A549 (cell line): ENCODE measurements around the gene C2orf78. TPM values are rescaled to one million over a fixed set of nuclear protein-coding genes. Genes with fewer than 3 reads are reported as not detected.

ENCODE experiments used
- ATAC-seq, 2 experiments: fragments of 200-7000 bp in 1 of 2; fragments of >200 bp in 1 of 2; cut with Nextera tagmentation in 1 of 2; cut with Tn5 transposase in 1 of 2; 3 replicates each; pipeline versions ENCODE4 v1.8.0 to v1.9.1; 2018 to 2020; ENCODE audit warnings: mild to moderate bottlenecking in 1 of 2, moderate library complexity in 1 of 2
- CTCF ChIA-PET: fragments of 300-600 bp; sonication (Branson Sonifier 250); formaldehyde crosslinking; extraction: SDS; loops from one replicate; lab custom pipeline; 2021; ENCODE audit warnings: antibody characterized with exemption, inconsistent platforms; lab: Yijun Ruan, JAX
- POLR2A ChIA-PET: fragments of 350-600 bp; formaldehyde crosslinking; extraction: SDS; loops from one replicate; lab custom pipeline; 2021; ENCODE audit warnings: antibody characterized with exemption, inconsistent platforms; lab: Yijun Ruan, JAX
- DNase-seq, 2 experiments: peaks; one replicate each; pipeline versions ENCODE4 v3.0.0 to v3.0.0-alpha.2; 2011 to 2016; ENCODE audit warnings: low read depth in 1 of 2, low spot score in 1 of 2
- FAIRE-seq: peaks from 2 replicates; lab custom pipeline; 2011; peaks lifted over from hg19 to GRCh38; lab: Jason Lieb, UNC
- H3K27ac ChIP-seq, 2 experiments: fragments of >200 bp; sonication (Bioruptor Twin); formaldehyde crosslinking; 3 replicates each; pipeline ENCODE4 v1.5.1; 2016 to 2017
- H3K4me1 ChIP-seq: fragments of >200 bp; sonication (Bioruptor Twin); formaldehyde crosslinking; 3 replicates; pipeline ENCODE4 v1.6.1; 2016
- H3K4me2 ChIP-seq: fragments of >200 bp; sonication (Bioruptor Twin); formaldehyde crosslinking; 3 replicates; pipeline ENCODE4 v1.6.1; 2016
- H3K4me3 ChIP-seq: fragments of >200 bp; sonication (Bioruptor Twin); formaldehyde crosslinking; 3 replicates; pipeline ENCODE4 v1.5.1; 2016
- H3K9me3 ChIP-seq: fragments of >200 bp; sonication (Bioruptor Twin); formaldehyde crosslinking; 3 replicates; pipeline ENCODE4 v1.6.1; 2016
- CBX8 ChIP-seq: fragments of 200-600 bp; sonication (generic); IDR thresholded peaks from 2 replicates; pipeline ENCODE4 v1.6.1; 2016
- CEBPB ChIP-seq, 2 experiments: fragments of >200 bp in 1 of 2; sonication (Bioruptor Twin) in 1 of 2; formaldehyde crosslinking in 1 of 2; IDR thresholded peaks; 2 replicates each; pipeline ENCODE4 v1.6.1; 2012 to 2016
- CHD2 ChIP-seq: fragments of 150-350 bp; IDR thresholded peaks from 2 replicates; pipeline ENCODE4 v1.6.1; 2014; ENCODE audit warnings: low read length; ENCODE audit not compliant: partially characterized antibody
- EP300 ChIP-seq, 2 experiments: fragments of >200 bp; sonication (Bioruptor Twin); formaldehyde crosslinking; IDR thresholded peaks; 2 replicates in 1 of 2; 3 replicates in 1 of 2; pipeline ENCODE4 v1.6.1; 2016 to 2017
- FOSB ChIP-seq: fragments of 250-450 bp; sonication (Bioruptor Pico); IDR thresholded peaks from 2 replicates; pipeline ENCODE4 v1.5.0; 2020; ENCODE audit warnings: mild to moderate bottlenecking, moderate library complexity
- FOSL2 ChIP-seq, 2 experiments: fragments of 450-650 bp in 1 of 2; fragments of >200 bp in 1 of 2; sonication (Bioruptor Twin) in 1 of 2; formaldehyde crosslinking; IDR thresholded peaks; 2 replicates each; pipeline versions ENCODE4 v1.5.0 to v1.6.1; 2016 to 2020; ENCODE audit warnings: mild to moderate bottlenecking in 1 of 2, moderate library complexity in 1 of 2
- FOXS1 ChIP-seq: fragments of 250-450 bp; sonication (Bioruptor Pico); IDR thresholded peaks from 2 replicates; pipeline ENCODE4 v1.5.0; 2020; ENCODE audit warnings: mild to moderate bottlenecking, moderate library complexity
- HDAC2 ChIP-seq: fragments of 200-600 bp; sonication (generic); IDR thresholded peaks from 2 replicates; pipeline ENCODE4 v1.6.1; 2016
- HOXB13 ChIP-seq: fragments of 250-450 bp; sonication (Bioruptor Pico); IDR thresholded peaks from 2 replicates; pipeline ENCODE4 v1.5.0; 2020; ENCODE audit warnings: low read depth, mild to moderate bottlenecking, moderate library complexity
- JUNB ChIP-seq: fragments of >200 bp; sonication (Bioruptor Twin); formaldehyde crosslinking; IDR thresholded peaks from 2 replicates; pipeline ENCODE4 v1.6.1; 2016
- KDM5A ChIP-seq: fragments of 200-600 bp; sonication (generic); IDR thresholded peaks from 2 replicates; pipeline ENCODE4 v1.6.1; 2016; ENCODE audit warnings: antibody characterized with exemption, mild to moderate bottlenecking
- MAZ ChIP-seq: fragments of 150-350 bp; IDR thresholded peaks from 2 replicates; pipeline ENCODE4 v1.6.1; 2014; ENCODE audit warnings: antibody characterized with exemption, low read depth, low read length, borderline replicate concordance
- NR3C1 ChIP-seq: fragments of >200 bp; sonication (Bioruptor Twin); formaldehyde crosslinking; IDR thresholded peaks from 3 replicates; pipeline ENCODE4 v1.6.1; 2017
- PHF8 ChIP-seq: fragments of 200-600 bp; sonication (generic); IDR thresholded peaks from 2 replicates; pipeline ENCODE4 v1.6.1; 2016; ENCODE audit warnings: low read depth, mild to moderate bottlenecking, antibody characterized with exemption, moderate library complexity, borderline replicate concordance
- POLR2A ChIP-seq: IDR thresholded peaks from 2 replicates; pipeline ENCODE4 v1.6.1; 2012; ENCODE audit warnings: mild to moderate bottlenecking, low read length
- RCOR1 ChIP-seq: fragments of 150-350 bp; IDR thresholded peaks from 2 replicates; pipeline ENCODE4 v1.6.1; 2014; ENCODE audit warnings: antibody characterized with exemption, low read length, low read depth
- RFX5 ChIP-seq: fragments of 450-650 bp; IDR thresholded peaks from 2 replicates; pipeline ENCODE4 v1.7.1; 2014; ENCODE audit warnings: antibody characterized with exemption, mild to moderate bottlenecking, moderate library complexity
- SMC3 ChIP-seq: fragments of >200 bp; sonication (Bioruptor Twin); formaldehyde crosslinking; IDR thresholded peaks from 3 replicates; pipeline ENCODE4 v1.6.1; 2018; ENCODE audit warnings: inconsistent platforms
- TFCP2L1 ChIP-seq: fragments of 250-450 bp; sonication (Bioruptor Pico); IDR thresholded peaks from 2 replicates; pipeline ENCODE4 v1.5.0; 2021; ENCODE audit warnings: mild to moderate bottlenecking
- TP53 ChIP-seq: fragments of 250-450 bp; sonication (Bioruptor Pico); IDR thresholded peaks from 2 replicates; pipeline ENCODE4 v1.5.0; 2021; ENCODE audit warnings: mild to moderate bottlenecking, moderate library complexity
- USF2 ChIP-seq: fragments of 450-650 bp; IDR thresholded peaks from 2 replicates; pipeline ENCODE4 v1.6.1; 2014; ENCODE audit warnings: antibody characterized with exemption
- ZC3H11A ChIP-seq: fragments of 450-650 bp; IDR thresholded peaks from 2 replicates; pipeline ENCODE4 v1.6.1; 2014; ENCODE audit warnings: antibody characterized with exemption, mild to moderate bottlenecking
- ZFP36 ChIP-seq: fragments of 450-650 bp; IDR thresholded peaks from 2 replicates; pipeline ENCODE4 v1.6.1; 2014; ENCODE audit warnings: borderline replicate concordance; ENCODE audit not compliant: partially characterized antibody
- WGBS: methylation state at CpG from one replicate; pipeline ENCODE4 v1.1.6; 2017; ENCODE audit errors: missing lambda C conversion rate; 5-methylcytosine and 5-hydroxymethylcytosine counted together
- polyA plus RNA-seq, 4 experiments: library from polyadenylated mRNA; depleted of rRNA in 3 of 4; stranded (reverse); fragments of >200 nt; fragmentation: RNase III in 1 of 4; extraction: RNeasy Plus Mini Kit Qiagen cat#74134 plus additional on column Dnase treatment in 1 of 4; gene quantifications; 2 replicates in 3 of 4; 3 replicates in 1 of 4; pipeline ENCODE4 v1.2.3, GENCODE V29; 2011 to 2017
- TF ChIP-seq, protein P1 (sequence below): IDR thresholded peaks from 2 replicates; pipeline ENCODE4 v1.6.1; 2012; ENCODE audit warnings: low read depth, borderline replicate concordance
- TF ChIP-seq, protein P2 (sequence below): fragments of >200 bp; sonication (Bioruptor Twin); formaldehyde crosslinking; IDR thresholded peaks from 3 replicates; pipeline ENCODE4 v1.5.1; 2016
- TF ChIP-seq, protein P3 (sequence below): fragments of >200 bp; sonication (Bioruptor Twin); formaldehyde crosslinking; IDR thresholded peaks from 2 replicates; pipeline ENCODE4 v1.6.1; 2016

C2orf78 gene
- polyA plus RNA-seq, 2 of the 4 experiments (the other 2 are of a cell fraction): not detected

DNA sequence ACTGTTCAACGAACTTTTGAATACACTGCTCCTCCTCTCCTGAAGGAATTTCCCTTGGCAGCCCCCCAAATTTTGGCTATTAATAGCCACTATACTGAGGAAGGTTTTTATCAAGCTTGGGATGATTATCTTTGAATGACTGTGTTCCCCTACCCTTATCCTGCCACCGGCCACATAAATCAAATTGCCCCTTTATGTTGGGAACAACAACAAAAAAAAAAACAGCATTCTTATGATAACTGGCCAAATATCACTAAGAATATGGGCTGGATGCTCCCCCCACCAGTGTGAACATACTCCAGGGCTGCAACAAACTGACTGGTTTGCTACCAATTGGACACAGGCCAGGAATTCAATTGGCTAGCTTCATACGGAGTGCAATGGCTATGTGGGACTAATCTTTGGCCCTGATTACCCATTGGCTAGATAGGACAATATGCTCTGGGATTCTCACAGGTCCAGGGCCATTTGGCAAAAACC lies 24.7 kb upstream of the C2orf78 start:
- POLR2A ChIA-PET: interaction anchor here (1.8 kb wide), 1 partner anchor 22 kb away, joined by 8 read pairs; the partner anchor contains the start of gene TPRKB
- no peaks in the 10 kb centered on the region for H3K4me1 ChIP-seq
- CTCF ChIA-PET: interaction anchor here (1.4 kb wide), 2 partner anchors 10 to 502 kb away, joined by 3 to 4 read pairs; no protein-coding TSS in a partner anchor
- ATAC-seq (no peak; a peak in 1 of 6 replicates), FAIRE-seq (no peak), DNase-seq (no peak)
- no peak overlapping the region for H3K4me2 ChIP-seq
- H3K27ac ChIP-seq: no peak overlapping the region
- WGBS: 49% methylated on average over 3 of the region's 3 CpGs
- H3K9me3 ChIP-seq: peaks cover 5% of the 10 kb centered on the region; the same call in 2 of the 3 replicates
- TF ChIP-seq EP300 (IDR thresholded peaks at IDR 0.05) (no peak), FOSL2 (IDR thresholded peaks at IDR 0.05) (no peak), FOSL2 (CRISPR knock-in tag; IDR thresholded peaks at IDR 0.05) (no peak)
- H3K4me3 ChIP-seq: no peak overlapping the region

GRCh38 chr2:73759904-73760303 lies 24.1 kb upstream of the C2orf78 start:
- FAIRE-seq (no peak), DNase-seq (no peak)

DNA sequence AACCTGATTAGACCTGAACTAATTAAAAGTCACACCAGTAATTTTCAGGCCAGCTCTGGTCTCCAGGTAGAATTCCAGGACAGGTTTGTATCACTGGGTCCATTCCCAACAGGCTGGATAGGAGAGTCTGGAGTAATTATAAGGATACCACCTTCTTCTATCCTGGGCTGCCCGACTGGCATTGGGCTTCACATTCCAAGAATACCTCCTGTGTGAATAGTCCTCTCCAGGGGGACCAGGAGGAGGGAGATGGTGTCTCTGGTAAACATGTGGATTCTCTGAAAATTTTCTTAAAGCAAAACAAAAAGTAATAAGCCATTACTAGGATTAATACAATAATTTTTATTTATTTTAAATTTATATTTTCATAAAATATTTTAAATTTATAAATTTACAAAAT lies 21.4 kb upstream of the C2orf78 start:
- TF ChIP-seq SMC3: no peak
- TF ChIP-seq CEBPB (IDR thresholded peaks at IDR 0.05): no peak
- TF ChIP-seq MAZ: no peak
- no peak for TF ChIP-seq PHF8
- no peak for TF ChIP-seq RCOR1
- no peak for TF ChIP-seq RFX5
- no peak for TF ChIP-seq ZC3H11A
- TF ChIP-seq HDAC2: no peak
- TF ChIP-seq FOSB (CRISPR knock-in tag): no peak
- no peak for TF ChIP-seq KDM5A
- TF ChIP-seq POLR2A: no peak
- TF ChIP-seq, protein P1, sequence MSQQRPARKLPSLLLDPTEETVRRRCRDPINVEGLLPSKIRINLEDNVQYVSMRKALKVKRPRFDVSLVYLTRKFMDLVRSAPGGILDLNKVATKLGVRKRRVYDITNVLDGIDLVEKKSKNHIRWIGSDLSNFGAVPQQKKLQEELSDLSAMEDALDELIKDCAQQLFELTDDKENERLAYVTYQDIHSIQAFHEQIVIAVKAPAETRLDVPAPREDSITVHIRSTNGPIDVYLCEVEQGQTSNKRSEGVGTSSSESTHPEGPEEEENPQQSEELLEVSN: no peak
- no peaks in the 10 kb centered on the region for H3K9me3 ChIP-seq
- no peak overlapping the region for H3K4me2 ChIP-seq
- ChIA-PET POLR2A (no interaction called here), CTCF (no interaction called here)
- no peak for DNase-seq
- 26% methylated on average over 1 of the region's 1 CpG for WGBS
- no peaks in the 10 kb centered on the region for H3K4me1 ChIP-seq
- H3K4me3 ChIP-seq: no peak overlapping the region
- FAIRE-seq: no peak
- H3K27ac ChIP-seq: no peak overlapping the region
- ATAC-seq: no peak

More at GRCh38 chr2:73759904-73760303, 24.1 kb upstream of the C2orf78 start:
- no peak overlapping the region for H3K4me2 ChIP-seq
- no peaks in the 10 kb centered on the region for H3K4me1 ChIP-seq
- H3K4me3 ChIP-seq: no peak overlapping the region
- WGBS: 93% methylated on average over 2 of the region's 2 CpGs
- ChIA-PET CTCF (interaction anchor here (1.1 to 1.4 kb wide), 4 partner anchors 10 to 502 kb away, joined by 3 to 4 read pairs (median 3); no protein-coding TSS in a partner anchor), POLR2A (interaction anchor here (1.8 kb wide), 1 partner anchor 23 kb away, joined by 8 read pairs; the partner anchor contains the start of gene TPRKB)
- H3K9me3 ChIP-seq: peaks cover 2% of the 10 kb centered on the region; the same call in 1 of the 3 replicates
- no peak overlapping the region for H3K27ac ChIP-seq
- TF ChIP-seq, protein P2, sequence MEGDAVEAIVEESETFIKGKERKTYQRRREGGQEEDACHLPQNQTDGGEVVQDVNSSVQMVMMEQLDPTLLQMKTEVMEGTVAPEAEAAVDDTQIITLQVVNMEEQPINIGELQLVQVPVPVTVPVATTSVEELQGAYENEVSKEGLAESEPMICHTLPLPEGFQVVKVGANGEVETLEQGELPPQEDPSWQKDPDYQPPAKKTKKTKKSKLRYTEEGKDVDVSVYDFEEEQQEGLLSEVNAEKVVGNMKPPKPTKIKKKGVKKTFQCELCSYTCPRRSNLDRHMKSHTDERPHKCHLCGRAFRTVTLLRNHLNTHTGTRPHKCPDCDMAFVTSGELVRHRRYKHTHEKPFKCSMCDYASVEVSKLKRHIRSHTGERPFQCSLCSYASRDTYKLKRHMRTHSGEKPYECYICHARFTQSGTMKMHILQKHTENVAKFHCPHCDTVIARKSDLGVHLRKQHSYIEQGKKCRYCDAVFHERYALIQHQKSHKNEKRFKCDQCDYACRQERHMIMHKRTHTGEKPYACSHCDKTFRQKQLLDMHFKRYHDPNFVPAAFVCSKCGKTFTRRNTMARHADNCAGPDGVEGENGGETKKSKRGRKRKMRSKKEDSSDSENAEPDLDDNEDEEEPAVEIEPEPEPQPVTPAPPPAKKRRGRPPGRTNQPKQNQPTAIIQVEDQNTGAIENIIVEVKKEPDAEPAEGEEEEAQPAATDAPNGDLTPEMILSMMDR: no peak
- no peak for TF ChIP-seq USF2
- TF ChIP-seq CEBPB (IDR thresholded peaks at IDR 0.05): no peak
- no peak for TF ChIP-seq CBX8
- no peak for TF ChIP-seq KDM5A
- TF ChIP-seq TFCP2L1 (CRISPR knock-in tag): no peak
- no peak for TF ChIP-seq ZFP36
- TF ChIP-seq, protein P3, sequence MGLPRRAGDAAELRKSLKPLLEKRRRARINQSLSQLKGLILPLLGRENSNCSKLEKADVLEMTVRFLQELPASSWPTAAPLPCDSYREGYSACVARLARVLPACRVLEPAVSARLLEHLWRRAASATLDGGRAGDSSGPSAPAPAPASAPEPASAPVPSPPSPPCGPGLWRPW: no peak
- TF ChIP-seq NR3C1: no peak
- TF ChIP-seq POLR2A: no peak
- no peak for TF ChIP-seq TP53
- no peak for TF ChIP-seq CHD2
- no peak for TF ChIP-seq JUNB
- no peak for TF ChIP-seq FOXS1
- TF ChIP-seq HOXB13 (CRISPR knock-in tag): no peak
- TF ChIP-seq SMC3: no peak
- ATAC-seq: no peak
